Loucy (cell line): ENCODE data around the gene LRRC4B.

Source experiments
- EZH2phosphoT487 ChIP-seq: fragments of 200-600 bp; IDR thresholded peaks from 2 replicates; pipeline ENCODE4 v1.6.1; 2018; ENCODE audit warnings: antibody characterized with exemption, mild to moderate bottlenecking, moderate library complexity, borderline replicate concordance
- TF ChIP-seq, protein P1 (sequence below): fragments of 200-600 bp; sonication (generic); conservative IDR thresholded peaks from 2 replicates; pipeline ENCODE4 v1.5.1; 2014; ENCODE audit warnings: mild to moderate bottlenecking, antibody characterized with exemption, low read length

DNA sequence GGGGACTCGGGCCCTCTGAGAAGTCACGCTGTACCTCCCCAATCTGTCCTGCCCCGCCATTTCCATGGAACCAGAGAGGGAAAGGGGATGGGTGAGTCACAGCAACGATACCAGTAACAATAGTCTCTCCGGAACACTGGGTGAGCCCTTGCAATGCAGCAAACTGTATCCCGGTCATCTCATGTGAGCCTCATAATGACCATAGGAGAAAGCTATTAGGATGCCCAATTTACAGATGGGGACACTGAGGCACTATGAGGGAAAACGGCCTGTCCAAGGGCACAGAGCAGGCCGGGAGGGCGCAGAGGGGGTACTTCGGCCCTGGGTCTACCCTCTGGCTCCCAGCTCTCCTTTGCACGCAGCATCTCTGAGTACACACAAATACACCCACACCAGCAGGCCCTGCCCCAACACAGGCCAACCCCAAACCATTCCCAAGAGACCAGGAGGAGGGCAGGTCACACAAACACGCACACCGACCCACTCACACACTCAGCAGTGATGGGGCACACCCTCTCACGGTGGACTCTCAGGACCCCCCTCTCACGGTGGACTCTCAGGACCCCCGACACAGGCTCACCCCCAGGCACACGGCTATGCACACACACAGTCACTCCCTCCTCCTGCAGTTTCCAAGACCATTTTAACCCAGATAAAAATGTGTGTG is 18.2 kb downstream of the LRRC4B start:
- TF ChIP-seq, protein P1, sequence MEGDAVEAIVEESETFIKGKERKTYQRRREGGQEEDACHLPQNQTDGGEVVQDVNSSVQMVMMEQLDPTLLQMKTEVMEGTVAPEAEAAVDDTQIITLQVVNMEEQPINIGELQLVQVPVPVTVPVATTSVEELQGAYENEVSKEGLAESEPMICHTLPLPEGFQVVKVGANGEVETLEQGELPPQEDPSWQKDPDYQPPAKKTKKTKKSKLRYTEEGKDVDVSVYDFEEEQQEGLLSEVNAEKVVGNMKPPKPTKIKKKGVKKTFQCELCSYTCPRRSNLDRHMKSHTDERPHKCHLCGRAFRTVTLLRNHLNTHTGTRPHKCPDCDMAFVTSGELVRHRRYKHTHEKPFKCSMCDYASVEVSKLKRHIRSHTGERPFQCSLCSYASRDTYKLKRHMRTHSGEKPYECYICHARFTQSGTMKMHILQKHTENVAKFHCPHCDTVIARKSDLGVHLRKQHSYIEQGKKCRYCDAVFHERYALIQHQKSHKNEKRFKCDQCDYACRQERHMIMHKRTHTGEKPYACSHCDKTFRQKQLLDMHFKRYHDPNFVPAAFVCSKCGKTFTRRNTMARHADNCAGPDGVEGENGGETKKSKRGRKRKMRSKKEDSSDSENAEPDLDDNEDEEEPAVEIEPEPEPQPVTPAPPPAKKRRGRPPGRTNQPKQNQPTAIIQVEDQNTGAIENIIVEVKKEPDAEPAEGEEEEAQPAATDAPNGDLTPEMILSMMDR = no peak
- no peak for TF ChIP-seq EZH2phosphoT487
